Eye (tissue), 1 donor: ENCODE results near the gene CHRM1.
A peak's percentile ranks its signal among the peaks of the same experiment; 100 is the strongest.

Source experiments
- DNase-seq: peaks from one replicate; pipeline ENCODE4 v3.0.0-alpha.2; 2015

The CHRM1 gene

DNA sequence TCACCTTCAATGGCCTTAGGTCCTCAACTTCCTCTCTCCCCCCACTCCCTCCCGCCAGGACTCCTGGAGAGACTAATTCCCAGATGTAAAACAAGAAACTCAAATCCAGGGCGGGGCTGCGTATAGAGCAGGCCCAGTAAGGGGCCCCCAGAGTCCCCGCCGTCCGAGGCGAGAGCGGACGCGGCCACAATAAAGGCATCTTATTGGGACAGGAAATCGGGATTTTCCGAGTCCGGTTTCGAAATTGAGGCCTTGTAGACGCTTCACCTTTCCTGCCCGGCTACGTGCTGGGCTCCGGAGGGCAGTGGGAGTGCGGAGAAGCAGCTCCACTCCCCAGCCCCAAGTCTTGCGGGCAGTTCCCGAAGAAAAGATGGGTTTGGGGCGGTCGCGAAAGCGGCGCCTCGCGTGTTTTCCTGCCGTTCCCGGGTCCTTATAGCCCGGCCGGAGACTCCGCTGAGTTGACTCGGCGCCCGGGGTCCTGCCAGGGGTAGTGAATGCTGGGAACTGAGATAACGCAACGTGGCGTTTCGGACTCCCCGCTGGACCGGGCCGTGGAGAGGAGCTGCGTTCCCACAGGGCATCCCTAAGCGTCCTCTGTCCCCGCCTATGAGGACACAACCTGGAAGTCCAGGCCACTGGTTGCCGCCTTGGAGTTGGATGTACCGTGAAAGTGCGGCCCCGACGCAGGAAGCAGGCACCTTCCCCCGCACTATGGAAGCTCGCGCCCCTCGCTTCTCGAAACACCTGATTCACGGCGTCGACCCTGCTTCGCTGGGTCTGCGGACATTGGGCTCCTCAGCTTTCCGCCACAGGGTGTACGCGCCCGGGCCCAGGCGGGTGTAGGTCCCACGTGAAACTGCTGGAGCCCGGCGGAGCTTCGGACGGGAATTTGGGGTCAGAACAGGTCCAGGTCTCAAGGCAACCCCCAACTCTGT lies 4.8 kb upstream of the CHRM1 start:
- peak; percentile 55 for DNase-seq

GRCh38 chr11:62925308-62925707 lies 4.1 kb upstream of the CHRM1 start:
- DNase-seq, result no peak

GRCh38 chr11:62923601-62924411 lies 2.6 kb upstream of the CHRM1 start:
- peak; percentile 64 for DNase-seq

GRCh38 chr11:62922653-62923431 lies 1.7 kb upstream of the CHRM1 start:
- peak; percentile 37 for DNase-seq

GRCh38 chr11:62922189-62922589 lies 1.0 kb upstream of the CHRM1 start:
- DNase-seq, result peak; percentile 22

DNA sequence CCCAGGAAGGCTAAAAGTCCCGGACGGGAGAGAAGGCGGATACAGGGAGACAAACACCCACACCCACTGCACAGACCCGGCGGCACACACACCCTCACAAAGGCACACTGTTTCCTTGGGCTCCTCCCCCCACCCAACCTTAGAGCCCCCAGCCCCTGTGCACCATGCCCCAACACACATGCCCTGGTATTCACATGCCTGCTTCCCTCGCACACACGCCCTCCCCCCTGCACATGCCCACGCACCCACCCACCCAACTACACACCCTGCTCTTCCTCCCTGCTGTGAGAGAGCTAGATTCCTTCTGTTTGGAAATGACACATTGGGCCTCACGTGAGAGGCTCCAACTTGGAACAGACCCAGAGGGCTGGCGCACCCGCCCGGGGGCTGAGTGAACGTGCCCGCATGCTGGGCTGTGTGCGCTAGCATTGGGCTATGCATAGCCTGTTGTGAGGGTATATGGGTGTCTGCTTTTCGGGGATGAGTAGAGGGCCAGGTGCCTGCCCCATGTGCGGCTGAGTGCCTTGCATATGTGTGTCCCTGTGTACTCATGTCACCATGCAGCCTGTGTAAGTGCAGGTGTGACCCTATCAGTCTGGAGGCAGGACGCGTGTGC lies 518 bp upstream of the CHRM1 start:
- peak; percentile 43 for DNase-seq

DNA sequence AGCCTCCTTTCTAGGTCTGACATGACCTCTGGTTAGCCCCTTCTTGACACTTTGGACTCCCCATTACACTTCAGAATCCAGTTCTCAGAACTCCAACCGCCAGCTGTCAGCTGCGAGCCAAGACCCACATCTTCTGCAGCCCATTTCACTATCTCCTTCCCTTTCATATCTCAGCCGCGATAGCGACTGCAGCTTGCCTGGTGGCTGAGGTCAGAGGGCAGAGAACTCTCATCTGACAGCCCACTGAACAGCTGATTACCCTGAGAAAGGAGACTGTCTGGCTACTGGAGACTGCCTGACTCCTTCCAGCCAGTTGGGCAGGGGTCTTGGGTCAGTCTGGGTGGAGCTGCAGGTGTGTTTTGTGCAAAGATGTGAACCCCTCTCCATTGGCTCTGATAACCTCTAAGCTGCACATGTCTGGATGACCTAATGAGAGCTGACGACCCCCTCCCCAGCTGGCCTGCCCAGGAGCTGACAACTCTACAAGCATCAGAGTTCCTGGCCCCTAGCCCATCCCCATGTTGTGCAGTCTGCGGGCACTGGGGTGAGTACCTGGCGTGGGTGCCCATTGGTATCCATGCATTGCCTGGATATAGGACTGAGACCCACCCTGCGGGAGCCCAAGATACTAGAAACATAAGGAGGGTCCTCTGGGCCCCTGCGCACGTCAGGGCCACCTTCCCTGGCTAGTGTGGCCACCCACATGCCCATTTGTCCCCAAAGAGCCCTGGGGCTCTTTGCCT lies 1.1 kb downstream of the CHRM1 start:
- DNase-seq, result peak; percentile 31

DNA sequence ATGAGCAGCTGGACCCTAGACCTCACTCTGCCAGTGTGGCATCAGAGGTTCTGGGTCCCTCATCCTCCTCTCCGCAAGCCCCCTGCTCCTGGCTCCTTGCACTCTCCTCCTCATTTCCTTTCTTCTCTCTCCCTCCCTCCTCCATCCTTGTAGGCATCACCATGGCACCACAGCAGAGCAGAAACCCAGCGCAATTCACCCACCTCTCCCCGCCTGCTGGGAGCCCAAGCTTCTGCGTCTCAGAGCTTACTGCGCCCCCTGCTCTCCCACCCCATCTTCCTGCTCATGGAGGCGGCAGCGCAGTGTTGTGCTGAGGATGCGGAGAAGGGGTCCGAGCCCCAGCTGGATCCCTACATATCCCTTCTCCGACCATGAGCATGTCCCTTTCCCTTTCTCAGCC lies 1.7 kb downstream of the CHRM1 start:
- no peak for DNase-seq

DNA sequence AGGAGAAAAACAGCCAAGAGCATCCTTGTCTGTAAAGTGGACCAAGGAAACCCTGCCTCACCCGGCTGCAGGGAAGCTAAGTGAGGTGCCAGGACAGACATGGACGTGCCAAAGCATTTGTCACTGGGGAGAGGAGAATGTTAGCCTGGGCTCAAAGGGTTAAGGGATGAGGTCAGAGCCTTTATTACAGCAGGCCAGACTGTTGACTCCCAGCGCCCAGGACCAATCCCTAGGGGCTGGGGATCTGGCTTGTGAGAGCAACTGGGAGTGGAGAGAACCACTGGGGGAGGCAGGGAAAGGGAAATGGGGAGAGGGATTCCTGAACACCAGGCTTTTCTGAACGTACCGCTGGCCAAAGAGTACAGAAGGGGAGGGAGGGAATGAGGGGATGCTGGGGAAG lies 2.6 kb downstream of the CHRM1 start:
- no peak for DNase-seq

DNA sequence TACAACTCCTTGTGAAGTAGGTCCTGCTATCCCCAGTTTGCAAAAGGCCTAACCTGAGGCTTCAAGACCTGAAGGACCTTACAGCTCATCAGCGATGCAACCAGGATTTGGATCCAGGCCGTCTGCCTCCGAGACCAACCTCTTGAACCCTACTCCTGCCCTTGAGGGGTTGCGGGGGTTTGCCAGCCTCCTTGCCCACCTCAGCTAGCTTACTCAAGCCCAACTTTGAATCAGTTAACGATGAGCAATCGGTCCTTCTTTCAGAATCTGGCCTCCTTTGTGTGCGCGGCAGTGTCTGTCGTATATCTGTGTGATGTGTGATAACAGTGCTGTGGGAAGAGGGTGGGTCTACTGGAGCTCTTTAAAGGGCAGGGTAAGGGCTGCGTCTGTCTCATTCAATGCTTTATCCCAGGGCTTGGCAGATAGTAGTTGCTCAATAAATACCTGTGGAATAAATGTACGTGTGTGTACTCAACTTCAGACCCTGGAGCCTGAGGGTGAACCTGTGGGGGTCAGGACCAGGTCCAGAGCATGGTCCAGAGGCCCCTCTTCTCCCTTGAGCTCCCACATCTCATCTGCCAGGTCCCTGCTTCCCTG lies 3.2 kb downstream of the CHRM1 start:
- DNase-seq, result no peak

GRCh38 chr11:62914416-62914815 lies 6.7 kb downstream of the CHRM1 start:
- DNase-seq, result peak; percentile 54

- no peak for DNase-seq
These were observed 8.9 kb downstream of the CHRM1 start for GRCh38 chr11:62912268-62912667.

- no peak for DNase-seq
These were observed 9.7 kb downstream of the CHRM1 start for GRCh38 chr11:62911137-62912130.

- DNase-seq, result no peak
These were observed 10.9 kb downstream of the CHRM1 start for GRCh38 chr11:62910141-62910882.

- DNase-seq, result peak; percentile 78
These were observed 11.9 kb downstream of the CHRM1 start for GRCh38 chr11:62909107-62909894.

GRCh38 chr11:62908468-62909072 lies 12.6 kb downstream of the CHRM1 start:
- DNase-seq, result no peak

DNA sequence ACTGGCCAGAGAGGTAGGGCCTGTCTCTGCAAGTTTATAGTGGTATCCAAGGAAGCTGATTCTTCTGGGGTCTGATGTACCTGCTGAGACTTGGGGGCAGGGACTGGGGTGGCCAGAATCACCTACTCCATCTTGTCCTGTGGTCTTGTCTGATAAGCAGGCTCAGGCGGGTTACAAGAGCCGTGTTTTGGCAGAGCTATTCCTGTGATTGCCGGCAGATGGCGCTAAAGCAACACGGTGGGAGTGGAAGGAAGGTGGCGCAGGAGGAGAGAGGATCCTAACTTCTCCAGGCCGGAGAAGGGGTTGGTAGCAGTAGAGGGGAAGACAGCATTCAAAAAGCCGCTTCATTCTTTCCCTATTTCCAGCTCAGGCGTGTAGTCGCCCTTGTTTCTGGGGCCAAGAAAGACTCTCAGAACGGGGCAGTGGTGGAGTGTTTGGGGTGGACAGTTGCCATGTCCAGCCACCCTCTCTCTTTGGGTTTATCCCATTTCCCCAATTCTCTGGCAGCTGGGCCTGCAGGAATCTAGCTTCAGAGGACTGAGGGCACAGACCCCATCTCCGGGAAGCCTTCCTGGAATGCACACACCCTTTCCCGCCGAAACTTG lies 15.1 kb downstream of the CHRM1 start:
- peak; percentile 97 for DNase-seq

DNA sequence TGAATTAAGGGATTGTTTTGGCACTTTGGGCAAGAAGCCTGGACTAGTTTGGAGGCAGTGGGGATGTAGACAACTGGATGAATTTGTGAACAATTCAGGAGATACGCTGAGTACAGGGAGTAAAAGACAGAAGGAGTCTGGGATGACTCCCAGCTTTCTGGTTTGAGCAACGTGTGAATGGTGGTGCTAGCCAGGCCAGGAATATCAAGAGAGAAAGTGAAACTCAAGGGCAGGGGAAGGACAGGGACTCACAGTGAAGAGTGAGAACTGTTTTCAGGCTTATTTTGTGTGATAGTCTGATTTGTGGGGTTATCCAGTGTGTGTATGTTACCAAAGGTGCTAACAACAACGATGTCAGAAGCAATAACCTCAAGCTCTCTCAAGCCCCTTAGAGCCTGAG lies 15.9 kb downstream of the CHRM1 start:
- no peak for DNase-seq
